HG02840 (cell line): ENCODE data around the gene PDLIM5.
A peak's percentile ranks its signal among the peaks of the same experiment; 100 is the strongest.
"Not testable (repeated sequence)": the region's sequence is repeated elsewhere in the genome, so short reads cannot be mapped to it uniquely, and the experiment has no call there.

ENCODE experiments used
- ATAC-seq: cut with Tn5 transposase; IDR thresholded peaks from one replicate; pipeline ENCODE4 v1.9.1; 2021; ENCODE audit warnings: mild to moderate bottlenecking, moderate library complexity, moderate number of reproducible peaks; ENCODE audit not compliant: unreplicated experiment, low FRiP score

Gene PDLIM5

DNA sequence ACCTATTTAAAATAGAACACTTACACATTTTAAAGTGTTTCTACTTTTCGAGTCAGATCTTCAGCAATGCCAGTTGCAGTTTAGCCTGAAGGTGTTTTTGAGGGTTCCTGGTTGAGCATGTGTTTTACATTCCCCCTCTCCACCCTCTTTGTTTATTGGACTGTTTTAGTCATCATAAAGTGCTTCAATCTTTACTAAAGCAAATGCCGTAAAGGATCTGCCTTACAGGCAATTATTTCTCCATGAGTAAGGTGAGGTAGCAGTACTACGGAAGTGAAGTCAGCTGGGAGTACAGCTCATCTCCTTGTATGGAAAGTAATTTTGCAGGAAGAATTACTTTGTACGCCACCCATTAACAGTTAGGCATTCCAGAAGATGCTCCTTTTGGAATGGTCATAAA is 36.9 kb downstream of the PDLIM5 start:
- no peak for ATAC-seq

DNA sequence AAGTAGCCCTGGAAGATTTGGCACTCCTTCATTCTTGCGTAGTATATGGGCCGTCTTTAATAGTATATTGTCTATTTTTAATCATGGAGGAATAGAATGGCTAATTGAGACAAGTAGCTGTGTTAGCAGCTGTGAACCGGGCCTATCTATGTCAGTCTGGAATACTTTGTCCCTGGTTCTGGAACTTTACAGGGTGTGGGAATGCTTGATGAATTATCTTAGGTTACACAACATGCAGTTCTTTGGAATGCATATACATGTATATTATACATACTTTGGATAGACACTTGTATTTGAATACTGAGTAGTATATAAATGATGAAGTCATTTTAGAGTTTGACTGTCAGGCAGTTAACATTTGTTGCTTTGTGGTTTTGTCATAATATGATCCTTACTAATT is 37.4 kb downstream of the PDLIM5 start:
- ATAC-seq = no peak

DNA sequence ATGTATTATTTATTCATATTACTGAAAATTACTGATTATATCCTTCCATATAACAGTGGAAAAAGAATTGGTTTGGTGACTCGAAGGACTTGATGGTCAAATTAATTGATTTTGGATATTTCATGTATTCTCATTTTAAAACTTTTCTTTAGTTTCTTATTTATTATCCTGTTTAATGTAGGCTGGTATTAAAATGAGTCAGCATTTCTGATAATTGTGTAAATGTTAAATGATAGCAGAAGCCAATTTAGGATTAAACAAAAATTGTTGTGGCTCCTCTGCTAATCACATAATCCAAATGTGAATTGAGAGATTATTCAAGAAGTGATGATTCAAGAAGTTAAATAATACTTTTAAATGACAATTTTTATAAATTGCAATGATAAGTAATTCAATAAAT is 38.7 kb downstream of the PDLIM5 start:
- ATAC-seq = no peak

DNA sequence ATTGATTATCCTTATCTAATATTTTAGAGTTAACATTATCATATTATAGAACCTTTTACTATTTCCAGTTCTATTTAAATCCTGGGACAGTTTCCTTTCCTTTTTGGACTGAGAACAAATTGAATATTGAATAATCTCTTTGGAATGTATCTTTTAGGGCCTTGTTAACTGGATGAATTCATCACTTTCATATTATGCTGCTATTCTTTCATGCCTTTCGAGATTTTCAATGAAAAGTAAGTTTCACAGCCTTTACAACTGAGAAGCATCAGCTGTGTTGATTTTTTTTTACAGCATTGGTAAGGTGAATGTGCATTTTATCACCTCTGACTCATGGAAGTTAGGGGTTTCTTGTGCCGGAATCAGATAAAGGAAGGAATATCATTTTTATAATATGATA is 39.6 kb downstream of the PDLIM5 start:
- no peak for ATAC-seq

DNA sequence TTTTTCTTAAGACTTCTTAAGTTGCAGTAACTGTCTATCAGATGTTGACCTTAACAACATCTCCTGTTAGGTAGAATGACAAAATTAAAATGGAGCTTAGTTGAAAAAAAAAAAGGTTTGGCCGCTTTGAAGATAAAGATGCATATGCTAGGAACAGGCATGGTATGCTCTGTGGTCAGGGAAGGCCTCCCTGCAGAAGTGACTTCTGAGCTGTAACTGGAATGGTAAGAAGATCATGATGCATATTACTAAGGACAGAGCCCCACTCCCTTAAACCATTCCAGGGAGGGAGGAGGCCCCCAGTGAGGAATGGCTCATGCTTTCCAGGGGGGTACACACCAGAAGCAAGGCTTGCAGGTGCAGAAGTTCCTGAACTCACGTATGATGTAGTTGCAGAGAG is 43.7 kb downstream of the PDLIM5 start:
- no peak for ATAC-seq

DNA sequence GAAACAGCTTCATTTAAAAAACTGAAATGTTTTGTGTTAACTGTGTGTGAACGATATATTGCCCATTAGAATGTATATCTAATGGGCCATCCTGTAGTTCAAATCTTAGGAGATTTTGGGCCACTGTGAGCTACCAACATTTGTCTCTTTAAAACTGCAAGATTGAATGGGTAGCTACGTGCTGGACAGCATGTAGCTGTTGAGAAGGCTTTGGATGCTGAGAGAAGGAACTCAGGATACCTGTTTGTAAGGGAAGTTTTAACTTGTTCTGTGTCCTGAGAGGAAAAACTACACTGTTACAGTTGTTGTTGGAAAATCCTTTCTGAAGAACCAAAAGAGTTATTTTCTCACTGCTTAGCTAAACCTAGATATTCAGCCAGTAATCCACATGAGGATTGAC is 45.9 kb downstream of the PDLIM5 start:
- no peak for ATAC-seq

DNA sequence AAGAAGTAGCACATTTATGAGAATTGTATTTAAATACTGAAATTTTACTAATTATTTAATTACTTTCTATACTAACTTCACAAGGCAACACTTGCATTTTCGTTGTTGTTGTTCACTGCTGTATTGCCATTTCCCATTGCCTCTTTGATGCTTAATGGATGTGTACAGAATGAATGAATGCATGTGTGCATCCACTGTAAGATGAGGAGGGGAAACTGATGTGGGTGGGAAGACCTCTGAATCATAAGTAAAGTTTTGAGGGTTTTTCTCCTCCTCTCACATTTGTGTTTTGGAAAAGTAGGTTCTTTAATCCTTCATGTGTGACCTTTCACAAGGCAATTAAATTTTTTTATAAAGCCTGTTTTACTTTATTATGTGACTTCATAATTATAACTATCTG is 46.8 kb downstream of the PDLIM5 start:
- ATAC-seq = no peak

DNA sequence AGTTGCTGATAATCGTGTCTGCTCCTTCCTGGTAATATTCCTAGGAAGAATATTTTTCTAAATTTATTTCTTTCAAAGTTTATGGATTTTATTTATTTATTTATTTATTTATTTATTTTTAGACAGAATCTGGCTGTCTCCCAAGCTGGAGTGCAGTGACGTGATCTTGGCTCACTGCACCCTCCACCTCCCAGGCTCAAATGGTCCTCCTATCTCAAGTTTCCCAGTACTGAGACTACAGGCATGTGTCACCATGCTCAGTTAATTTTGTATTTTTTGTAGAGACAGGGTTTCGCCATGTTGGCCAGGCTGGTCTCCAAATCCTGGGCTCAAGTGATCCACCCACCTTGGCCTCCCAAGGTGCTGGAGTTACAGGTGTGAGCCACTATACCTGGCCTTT is 48.9 kb downstream of the PDLIM5 start:
- no peak for ATAC-seq

DNA sequence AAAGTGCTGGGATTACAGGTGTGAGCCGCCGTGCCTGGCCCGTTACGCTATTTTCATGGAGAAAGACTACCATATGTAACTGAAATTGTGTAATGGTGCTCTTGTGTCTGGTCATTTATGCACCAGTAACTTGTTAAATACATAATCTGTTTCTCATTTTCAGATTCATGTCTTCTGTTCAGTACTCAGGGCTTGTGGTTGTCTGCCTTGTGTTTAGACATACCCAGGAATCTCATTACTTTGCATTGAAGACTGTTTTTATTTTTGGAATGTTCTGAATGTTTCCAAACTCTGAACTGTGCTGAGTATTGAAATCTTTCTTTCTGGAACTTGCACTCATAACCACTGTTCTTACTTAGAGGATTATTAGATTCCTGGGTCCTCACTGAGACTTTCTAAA is 52.8 kb downstream of the PDLIM5 start:
- ATAC-seq = no peak

DNA sequence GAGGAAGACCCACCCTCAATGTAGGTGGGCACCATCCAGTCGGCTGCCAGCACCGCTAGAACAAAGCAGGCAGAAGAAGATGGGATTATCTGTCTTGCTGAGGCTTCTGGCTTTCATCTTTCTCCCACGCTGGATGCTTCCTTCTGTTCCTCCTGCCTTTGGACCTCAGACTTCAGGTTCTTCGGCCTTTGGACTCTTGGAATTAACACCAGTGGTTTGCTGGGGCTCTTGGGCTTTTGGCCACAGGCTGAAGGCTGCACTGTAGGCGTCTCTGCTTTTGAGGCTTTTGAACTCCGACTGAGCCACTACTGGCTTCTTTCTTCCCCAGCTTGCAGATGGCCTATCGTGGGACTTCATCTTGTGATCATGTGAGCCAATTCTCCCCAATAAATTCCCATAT is 55.1 kb downstream of the PDLIM5 start:
- no peak for ATAC-seq

DNA sequence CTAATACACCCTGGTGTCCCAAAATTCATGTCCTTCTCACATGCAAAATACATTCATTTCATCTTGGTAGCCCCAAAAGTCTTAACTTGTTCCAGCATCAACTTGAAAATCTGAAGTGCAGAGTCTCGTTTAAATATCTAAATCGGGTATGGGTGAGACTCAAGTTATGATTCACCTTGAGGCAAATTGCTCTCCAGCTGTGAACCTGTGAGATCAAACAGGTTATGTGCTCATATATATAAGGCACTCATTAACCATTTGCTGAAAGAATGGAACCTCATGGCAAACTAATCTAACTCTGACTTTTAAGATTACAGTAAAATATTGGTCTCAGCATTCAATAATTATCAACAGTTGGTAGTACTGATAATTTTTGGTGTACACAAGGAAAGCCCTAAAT is 55.5 kb downstream of the PDLIM5 start:
- ATAC-seq = no peak

DNA sequence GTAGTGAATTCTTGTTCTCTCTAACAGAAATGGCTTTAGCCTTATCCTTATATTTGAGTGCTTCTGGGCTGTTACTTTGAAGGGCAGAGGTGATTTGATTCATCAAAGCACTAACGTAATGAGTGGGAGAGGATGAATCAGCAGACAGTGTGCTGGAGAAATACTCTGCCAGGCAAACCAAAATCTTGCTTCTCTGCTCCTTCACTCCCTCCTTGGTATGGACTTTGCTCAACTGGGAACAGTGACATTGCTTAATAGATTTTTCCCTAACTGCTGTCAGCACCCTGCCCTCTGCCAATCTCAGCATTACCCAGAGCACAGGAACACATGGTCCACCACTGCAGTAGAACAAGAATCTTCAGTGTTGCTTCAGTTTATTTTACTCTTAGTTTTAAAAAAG is 56.0 kb downstream of the PDLIM5 start:
- no peak for ATAC-seq

DNA sequence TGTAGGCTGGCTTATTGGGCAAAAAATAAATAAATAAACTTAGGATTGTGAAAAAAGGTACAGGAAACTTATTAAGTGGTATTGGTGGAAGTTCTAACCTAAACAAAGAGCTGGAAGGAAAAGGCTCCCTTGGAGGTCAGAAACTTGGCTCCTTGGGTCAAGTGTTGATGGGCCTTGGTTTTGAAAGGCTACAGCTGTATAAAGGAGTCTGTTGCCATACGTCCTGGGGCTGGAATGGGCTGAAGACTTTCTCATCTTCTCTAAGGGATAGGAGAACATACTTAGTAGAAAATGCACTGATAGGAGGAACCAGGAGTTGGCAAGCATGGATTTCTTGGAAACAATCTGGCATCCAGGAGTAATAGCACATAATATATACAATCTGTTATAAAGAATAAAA is 56.6 kb downstream of the PDLIM5 start:
- no peak for ATAC-seq

DNA sequence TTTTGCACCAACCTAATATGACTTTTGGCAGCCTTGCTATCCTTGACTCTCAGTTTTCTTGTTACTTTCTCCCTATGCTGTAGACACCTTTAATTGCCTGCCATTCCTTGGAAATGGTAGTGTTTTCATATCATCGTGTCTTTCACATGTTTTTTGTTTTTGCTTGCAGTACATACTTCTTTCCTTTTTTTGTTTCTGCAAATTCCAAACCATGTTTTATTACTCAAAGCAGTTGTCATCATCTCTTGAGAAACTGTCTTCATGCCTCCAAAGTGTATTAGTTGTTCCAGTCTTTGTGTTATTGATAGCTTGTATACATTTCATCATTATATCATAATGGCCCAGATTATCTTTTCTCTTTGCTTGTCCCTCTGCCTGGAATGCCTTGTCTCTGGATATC is 57.1 kb downstream of the PDLIM5 start:
- no peak for ATAC-seq

DNA sequence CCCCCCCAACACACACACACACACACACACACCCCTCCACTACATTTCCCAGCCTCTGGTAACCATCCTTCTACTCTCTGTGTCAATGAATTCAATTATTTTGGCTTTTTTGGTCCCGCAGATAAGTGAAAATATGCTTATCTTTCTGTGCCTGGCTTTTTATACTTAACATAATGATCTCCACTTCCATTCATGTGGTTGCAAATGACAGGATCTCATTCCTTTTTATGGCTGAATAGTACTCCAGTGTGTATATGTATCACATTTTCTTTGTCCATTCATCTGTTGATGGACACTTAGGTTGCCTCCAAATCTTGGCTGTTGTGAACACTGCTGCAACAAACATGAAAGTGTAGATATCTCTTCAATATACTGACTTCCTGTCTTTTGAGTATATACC is 59.8 kb downstream of the PDLIM5 start:
- no peak for ATAC-seq

DNA sequence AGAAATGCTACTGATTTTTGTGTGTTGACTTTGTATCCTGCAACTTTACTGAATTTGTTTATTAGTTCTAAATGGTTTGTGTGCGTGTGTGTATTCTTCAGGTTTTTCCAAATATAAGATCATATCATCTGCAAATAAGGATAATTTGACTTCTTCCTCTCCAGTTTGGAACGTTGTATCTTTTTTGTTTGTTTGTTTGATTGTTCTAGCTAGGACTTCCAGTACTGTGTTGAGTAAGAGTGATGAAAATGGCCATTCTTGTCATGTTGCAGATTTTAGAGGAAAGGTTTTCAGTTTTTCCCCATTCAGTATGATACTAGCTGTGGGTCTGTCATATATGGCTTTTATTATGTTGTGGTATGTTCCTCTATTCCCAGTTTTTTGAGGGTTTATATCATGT is 61.8 kb downstream of the PDLIM5 start:
- ATAC-seq = not testable (repeated sequence)

DNA sequence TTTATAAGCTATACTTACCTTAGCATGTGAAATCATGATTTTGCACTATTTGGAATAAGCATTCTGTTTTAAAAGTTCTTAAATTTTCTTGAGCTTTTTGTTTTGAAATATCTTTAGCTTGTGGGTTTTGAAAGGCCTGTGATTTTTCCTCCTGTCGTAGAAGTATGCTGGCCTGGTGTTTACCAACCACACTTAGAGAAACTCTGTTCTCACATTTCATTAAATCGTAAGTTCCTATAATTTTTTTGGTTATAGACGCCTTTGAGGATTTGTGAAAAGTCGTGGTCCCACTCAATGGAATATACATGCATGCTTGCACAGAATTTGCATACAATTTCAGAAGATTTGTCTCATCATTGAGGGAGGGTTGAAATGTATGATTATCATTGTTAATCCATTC is 63.6 kb downstream of the PDLIM5 start:
- no peak for ATAC-seq

DNA sequence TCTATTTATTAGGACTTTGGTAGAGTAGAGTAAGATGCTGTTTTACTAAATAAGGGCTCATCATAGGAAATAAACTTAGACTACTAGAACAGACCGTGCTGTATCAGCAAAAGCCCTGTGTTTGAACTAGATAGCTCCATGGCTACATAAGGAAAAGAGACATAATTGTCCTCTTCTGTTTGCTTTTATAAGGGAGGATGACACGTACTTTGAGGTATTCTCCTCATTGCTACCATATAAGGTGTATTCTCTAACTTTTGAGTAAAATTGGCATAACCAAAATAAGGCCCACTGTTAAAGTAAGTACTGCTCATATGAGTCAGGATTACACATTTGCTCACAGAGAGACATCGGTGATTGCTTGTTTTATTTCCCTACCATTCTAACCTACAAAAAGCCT is 64.3 kb downstream of the PDLIM5 start:
- ATAC-seq = no peak

DNA sequence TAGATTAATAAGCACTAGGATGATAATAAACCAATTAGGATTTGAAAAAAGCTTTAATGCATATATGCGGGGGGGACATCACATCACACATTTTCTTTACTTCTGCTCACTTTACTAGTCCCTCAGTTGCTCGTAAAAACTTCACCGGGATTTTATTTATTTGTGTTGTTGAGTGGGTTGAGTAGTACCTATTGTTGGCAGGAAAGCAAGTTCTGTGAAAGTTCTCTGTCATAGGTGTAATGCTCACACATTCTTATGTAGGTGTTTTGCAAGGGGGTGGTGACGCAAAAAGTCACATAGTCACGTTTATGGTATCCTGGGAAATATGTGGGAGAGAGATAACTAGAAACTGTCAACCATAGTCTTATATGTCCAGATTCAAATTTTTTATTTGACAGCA is 65.3 kb downstream of the PDLIM5 start:
- ATAC-seq = no peak

DNA sequence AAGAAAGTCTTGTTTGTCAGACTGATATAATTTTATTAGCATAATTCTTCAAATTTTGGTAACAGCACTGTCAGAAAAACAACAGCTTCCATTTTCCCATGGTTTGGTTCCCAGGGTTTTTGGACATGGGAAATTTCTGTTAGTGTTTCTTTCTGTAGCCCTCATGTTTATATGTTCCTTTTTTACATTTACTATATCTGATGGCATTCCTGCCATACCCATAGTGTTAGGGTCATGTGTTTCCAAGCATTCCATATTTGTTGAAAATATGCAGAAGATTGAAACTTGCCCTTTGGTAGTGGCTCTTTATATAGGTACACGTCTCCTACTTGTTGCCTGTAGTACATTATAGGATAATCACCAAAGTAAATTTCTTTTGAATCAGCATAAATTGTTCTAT is 65.8 kb downstream of the PDLIM5 start:
- ATAC-seq = no peak

DNA sequence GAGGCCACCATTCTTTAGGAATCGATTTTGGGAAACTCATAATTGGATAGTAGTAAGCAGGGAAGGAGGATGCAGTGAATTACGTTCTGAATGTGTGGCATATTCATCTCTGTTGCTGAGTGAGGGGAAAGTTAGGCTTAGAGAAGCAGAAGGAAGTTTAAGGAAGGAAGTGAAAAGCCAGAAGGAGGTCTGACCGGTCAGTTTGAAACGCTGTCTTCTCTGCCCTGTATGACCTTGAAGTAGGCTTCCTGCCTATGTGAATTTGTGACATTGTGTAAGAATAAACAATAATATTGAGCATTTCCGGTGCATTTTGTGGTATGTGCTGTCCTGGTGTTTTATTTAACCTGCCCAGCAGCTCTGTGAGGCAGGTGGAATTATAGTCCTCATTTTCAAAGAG is 67.3 kb downstream of the PDLIM5 start:
- no peak for ATAC-seq

DNA sequence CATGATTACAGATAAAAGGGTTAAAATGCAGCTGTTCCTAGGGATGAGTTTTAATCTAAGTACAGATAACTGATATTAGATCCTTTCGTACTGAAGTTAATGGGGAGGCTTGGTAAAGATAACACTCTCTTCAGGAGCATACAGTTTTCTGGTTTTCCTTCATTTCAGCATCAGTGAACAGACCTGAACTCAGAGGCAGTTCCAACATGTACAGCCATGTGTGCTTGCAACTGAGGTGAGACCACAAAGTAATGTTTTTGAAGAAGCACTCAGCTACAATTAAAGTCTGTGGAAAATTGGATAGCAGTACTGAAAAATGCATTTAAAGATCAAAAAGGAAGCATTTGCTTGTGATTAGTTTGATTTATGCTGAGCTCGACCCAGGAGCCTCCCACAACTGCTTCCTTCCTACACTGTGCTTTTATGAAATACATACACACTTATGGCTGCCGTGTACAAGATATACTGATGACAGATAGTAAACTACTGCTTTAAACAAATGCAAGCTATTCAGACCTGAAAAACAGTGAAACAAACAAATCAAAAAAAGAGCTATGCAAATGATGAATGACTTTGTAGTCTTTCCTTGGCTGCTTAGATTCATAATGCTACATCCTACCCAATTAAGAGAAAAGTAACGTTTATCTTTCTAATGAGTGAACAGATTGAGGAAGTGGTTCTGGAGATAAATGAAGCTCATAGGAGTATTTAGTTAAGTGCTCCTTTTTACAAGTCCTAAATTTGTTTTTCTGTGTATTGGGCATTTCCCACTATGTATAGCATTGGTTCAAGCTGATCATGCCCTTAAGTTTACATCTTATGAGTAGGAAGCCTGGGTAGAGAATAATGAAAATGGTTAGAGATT is 68.4 kb downstream of the PDLIM5 start:
- peak; percentile 45 for ATAC-seq
